CD4-positive, alpha-beta T cell treated with Interferon gamma for 1 hour (primary cell): ENCODE results near the gene RALGPS1.

Experiments
- DNase-seq: peaks from one replicate; pipeline ENCODE4 v3.0.0-alpha.2; 2020

RALGPS1 gene

DNA sequence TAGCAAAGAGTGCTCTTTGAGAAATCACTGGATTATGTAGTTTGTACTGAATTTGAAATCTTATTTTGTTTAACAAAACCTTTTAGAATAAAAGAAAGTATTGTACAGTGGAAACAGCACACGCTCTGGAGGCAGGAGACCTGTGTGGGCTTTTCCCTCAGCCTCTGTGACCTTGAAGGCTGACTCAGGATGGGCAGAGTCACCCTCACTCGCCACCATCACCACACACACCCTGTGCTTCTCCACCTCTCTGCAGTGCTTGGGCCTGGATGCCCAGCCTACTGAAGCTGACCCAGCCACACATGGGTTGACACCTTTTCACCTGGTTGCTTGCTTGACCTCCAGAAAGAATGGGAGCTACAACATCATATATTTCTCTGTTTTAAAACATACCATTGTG is 188.2 kb downstream of the RALGPS1 start:
- DNase-seq, result no peak

DNA sequence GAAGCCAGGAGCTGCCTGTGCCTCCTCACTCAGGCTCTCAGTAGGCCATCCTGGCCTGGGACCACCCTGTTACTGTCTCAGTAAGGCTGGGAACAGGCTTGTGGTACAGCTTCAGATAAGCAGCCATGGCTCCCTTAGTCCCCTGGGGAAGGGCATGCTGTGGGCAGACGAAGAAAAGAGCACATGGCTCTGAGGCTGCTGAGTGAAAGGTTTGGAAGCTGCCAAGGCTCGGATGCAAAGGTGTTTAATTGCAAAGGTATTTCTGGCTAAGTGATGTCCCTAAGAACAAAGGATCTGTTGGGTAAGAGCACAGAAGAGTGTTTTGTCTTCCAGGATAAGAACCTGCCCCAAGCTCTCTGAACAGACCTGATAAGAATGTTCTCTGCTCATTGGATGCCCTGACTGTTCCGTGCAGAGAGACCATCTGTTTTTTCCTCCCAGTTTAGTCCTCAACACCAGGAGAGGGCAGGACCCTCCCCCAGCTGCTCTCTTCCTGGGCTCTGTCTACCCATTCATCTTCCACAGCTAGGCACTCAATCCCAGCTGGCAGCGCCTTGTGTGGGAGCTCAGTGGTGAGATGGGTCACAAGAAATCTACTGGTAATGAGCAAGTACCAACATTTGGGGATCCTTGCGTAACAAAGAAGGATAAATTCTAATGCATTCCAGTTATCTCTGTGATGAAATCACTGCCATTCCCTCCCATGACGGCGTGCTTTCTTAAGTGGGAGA is 190.2 kb downstream of the RALGPS1 start:
- DNase-seq, result no peak

DNA sequence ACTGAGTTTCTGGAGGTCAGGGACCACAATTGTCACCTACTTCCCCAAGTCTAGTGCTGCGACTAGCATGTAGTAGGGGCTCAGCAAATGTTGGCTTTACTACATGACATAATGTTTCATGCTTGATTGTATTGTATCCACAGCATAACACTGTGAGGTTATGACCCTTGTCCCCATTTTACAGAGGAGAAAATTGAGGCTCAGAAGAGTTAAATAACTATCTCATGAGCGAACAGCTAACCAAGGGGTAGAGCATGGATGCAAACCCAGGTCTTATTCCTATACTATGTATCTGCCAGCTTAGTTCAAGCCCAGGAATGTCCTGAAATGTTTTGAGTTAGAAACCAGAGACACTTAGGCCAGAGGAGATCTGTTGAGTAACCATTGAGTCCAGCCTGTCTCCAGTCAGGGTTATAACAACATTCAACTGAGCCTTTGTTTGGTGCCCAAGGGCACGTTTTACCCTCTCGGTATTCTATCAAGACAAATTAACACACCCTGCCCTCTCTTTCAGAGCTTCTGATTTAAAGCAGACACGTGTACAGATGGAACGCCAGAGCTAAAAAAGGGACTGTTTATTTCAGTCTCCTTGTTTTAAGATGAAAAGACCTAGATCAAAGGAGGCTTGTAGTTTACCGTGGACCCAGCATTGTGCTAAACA is 191.4 kb downstream of the RALGPS1 start:
- no peak for DNase-seq

DNA sequence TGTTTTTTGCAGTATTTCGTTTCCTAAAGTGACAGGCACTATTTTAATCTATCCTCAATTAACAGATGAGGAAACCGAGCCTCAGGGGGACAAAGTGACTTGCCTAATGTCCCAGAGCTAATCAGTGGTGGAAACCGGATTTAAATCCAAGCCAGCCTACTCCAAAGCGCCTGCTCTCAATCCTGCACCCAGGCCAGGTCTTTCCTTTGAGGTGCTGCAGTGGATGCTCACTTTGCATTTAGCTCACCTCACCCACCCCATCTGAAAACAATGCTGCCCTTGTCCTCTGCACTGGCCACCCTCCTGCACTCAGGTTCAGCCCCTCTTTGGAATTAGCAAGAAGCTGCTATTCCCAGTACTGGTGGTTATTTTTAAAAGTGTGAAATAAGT is 191.9 kb downstream of the RALGPS1 start:
- DNase-seq, result no peak

DNA sequence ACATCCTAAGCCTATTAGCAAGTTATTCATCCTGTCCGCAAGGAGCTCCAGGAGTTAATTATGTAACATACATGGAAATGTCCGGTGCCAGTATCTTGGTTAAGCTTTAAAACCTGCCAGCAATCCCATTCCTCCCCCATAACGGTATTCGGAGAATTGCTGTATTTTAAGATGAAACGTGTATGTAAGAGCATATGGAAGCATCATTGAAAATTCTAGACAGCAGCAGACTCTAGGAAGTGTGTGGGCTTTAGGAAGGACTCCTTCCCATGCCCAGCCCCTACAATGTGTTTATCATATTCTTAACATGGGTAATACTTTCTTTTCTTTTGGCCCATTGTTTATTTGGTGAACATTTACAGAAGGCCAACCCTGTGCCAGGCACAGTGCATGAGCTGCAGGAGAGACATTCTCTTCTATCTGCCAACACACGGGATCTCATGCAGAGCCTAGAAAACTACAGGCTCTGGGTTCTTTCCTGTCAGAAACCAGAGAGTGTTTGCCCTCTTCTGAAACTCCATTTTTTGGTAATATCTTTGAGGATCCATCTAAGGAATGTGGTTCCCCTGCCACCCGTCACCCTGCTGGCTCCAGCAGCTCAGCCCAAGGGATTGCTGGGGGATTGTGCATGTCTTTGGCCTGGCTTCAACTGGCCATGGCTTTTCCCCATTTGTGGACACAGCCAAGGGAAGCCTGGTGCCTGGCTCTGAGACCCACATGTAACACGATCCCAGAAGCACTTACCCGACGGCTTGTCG is 192.8 kb downstream of the RALGPS1 start:
- DNase-seq, result no peak

DNA sequence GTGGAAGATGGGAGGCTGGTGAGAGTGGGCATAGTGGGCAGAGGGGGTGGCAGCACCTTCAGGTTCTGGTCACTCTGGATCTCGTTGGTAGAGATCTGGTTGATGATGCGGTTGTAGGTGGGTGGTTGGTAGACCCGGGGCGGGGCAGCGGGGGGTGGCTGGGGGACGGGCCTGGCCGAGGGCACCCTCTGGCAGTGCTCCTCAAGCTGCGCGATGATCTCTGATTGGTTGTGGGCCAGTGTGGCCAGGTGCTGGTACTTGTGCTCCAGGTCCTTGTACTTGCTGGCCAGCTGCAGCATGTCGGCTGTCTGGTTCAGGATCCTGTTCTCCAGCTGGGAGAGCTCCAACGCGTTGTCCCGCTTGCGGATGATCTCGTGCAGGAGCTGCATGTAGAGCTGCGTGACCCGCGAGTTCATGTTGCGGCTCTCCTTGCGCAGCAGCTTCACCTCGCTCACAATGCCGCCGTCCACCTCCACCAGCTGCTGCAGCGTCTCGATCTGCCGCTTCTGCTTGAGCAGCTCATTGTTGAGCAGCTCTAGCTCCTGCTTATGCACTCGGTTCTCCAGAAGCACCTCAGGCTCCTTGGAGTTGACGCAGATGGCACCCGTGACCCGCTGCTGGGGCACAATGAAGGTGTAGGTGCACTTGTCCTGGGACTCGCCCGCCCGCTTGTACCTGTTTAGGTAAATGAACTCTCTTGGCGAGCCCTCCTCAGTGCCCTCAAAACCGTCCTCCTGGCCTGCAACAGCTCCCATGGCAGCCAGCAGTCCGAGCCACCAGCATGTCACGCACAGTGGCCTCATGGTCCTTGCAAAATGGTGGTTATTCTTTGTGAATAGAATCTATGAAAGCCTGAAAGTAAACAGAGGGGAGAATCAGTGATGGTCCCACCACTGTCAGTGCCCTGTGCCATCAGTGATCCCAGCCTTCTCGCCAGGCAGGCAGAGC is 193.6 kb downstream of the RALGPS1 start:
- no peak for DNase-seq

DNA sequence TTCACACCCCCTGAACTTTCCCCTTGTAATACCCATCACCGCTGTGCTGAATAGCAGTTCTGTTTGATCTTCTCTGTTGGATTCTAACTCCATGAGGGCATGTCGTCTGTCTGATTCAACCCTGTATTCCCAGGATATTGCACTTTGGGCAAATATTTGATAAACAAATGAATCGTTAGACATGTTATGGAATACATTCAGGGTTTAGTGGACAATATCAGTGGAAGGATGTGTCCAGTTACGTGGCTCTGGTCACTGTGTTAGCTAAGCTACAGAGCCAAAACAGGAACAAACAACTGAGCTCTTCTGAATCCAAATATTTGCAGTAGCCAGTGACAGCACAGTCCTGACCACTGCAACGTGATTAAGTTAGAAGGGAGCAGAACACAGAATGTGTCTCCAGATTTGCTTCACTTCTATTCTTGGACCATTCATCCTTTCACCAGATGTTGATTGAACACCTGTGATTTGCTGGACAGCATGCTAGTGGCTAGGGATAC is 194.7 kb downstream of the RALGPS1 start:
- DNase-seq, result no peak

DNA sequence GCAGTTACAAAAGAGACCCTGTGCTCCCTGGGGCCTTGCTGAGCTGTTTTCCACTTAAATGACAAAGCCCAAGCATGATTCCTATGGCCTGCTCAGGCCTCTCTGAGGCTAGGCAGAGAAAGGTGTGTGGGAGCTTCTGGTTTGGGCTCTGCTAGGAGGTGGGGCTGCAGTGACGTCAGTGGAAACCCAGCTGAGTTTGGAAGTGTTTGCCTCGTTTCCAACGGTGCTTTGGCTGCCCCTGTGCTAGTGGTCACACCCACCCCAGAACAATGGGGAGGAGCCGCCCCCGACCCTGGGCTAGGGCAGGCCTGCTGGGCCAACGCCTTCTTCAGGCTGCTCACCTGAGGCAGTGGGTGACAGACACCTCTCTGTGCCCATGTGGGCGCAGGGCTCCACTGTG is 197.5 kb downstream of the RALGPS1 start:
- DNase-seq, result no peak

DNA sequence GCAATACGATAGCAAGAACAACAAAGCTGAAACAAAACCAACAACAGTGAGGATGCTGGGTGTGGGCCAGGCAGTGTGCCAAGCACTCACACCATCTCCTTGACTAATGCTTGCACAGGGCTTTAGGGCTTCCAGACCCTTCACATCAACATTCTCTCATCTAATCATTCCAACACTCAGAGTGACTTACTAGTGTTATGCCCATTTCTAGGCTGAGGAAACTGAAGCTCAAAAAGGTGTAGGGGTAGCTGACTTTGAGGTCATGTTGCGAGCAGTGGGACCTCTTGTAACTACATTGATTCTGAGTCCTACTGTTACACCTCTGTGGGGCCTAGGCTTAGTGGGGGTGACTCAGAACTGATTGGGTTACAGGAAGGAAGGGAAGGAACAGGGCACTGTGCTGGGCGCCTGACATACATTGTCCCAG is 198.2 kb downstream of the RALGPS1 start:
- DNase-seq, result no peak

DNA sequence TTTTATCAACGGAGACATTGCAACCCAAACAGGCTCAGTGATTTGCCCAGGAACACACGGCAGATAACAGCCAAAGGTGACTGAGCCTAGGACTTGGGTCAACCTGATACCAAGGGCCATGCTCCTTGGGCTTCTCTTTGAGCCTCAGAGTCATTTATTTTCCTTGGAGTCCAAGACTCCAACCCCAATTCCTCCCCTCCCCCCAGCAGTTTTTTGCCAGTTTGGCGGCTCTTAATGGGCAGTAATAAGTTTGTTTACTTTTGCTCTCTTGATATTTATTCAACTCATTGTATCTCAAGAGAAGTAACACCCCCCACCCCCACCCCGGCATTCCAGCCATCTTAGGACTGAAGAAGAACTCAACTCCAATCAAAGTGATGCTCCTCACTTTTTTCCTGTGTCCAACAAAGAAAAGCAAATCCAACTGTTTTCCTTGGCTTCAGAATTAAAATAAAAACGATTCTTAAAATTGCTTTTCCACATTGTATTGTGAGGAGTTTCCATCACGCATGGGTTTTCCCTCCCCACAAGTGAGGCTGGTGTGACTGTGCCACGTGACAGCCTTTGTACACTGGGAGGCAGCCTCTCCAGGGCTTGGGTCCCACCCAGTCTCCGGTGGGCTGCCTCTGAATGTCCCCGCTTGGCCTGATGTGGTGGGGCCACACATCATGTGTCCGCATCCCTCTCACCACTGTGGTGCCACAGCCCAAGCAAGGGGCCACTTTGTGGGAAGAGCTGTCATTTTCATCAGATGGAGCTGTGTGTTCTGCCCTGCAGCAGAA is 198.8 kb downstream of the RALGPS1 start:
- DNase-seq, result no peak

DNA sequence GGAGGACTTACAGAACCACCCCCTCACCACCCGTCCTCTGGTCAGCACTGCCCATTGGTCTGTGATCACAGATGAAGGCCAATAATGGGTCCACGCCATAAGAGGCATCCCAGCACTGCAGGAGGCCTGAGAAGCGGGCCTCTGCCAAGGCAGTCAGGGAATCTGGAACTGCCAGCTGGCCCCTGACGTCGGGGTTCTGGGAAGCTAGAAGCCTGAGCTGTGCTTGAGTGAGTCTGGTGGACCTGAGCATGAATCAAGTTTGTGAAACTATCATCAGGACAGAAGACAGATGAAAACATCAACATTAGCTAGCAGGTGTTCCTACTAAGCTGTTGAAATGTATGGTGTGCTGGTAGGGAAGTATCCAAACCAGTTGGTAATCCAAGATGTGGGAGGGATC is 200.0 kb downstream of the RALGPS1 start:
- DNase-seq, result no peak

DNA sequence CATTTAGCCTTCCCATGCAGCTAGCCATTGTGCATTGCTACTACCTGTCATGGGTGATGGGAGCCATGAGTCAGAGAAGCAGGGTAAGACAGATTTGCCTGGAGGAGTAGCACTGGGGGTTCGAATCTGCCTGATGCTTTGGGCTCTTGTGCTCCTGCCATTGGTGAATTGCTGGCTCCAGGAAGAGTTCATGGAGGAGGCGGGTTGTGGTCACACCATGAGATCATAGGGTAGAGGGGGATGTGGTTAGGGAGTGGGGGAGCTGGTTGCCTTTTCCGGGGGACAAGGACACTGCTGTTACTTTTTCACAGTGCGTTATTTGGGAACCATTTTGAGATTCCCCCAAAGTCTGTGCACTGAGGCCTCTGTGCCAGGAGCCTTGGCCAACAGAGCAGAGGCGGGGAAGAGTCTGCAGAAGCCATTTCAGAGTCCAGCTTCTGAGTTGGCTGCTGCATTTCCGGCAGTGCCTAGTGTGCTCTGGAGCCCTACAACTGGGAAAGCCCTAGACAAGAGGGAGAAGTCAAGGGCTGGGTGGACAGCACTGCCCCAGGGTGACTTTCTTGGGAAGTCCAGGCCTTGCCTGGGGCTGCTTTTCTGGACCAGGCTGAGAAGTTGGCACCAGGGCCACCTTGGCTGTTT is 201.6 kb downstream of the RALGPS1 start:
- no peak for DNase-seq

DNA sequence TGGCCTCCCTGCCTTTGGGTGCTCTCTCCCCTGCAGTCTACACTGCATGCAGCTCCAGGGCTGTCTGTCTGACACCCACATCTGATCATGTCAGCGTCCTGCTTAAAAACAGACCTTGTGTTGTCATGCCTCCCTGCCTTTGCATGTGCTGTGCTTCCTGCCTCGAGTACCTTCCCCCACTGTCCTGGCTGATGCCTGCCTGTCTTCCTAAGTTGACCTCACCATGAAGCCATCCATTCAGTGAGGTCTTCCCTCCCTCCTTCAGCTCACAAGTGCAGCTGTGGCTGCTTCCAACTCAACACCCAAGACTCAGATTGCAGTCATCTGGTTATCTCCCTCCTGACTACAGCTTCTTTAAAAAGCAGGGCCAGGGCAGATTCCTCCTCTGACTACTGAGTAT is 202.4 kb downstream of the RALGPS1 start:
- DNase-seq, result no peak

DNA sequence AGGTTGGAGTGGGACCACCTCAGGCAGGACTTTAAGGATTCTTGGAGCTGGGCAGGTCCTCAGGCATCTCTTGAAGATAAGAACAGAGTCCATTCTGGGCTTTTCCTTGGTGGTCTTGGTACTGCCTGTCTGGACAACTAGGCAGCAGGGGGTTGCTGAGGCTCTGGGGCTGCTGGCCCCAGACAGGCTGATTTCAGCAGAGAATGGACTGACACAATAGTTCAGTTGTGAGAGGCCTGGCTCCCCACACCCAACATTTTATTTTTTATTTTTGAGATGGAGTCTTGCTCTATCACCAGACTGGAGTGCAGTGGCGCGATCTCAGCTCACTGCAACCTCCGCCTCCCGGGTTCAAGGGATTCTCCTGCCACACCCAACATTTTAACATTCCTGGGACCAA is 203.2 kb downstream of the RALGPS1 start:
- no peak for DNase-seq

DNA sequence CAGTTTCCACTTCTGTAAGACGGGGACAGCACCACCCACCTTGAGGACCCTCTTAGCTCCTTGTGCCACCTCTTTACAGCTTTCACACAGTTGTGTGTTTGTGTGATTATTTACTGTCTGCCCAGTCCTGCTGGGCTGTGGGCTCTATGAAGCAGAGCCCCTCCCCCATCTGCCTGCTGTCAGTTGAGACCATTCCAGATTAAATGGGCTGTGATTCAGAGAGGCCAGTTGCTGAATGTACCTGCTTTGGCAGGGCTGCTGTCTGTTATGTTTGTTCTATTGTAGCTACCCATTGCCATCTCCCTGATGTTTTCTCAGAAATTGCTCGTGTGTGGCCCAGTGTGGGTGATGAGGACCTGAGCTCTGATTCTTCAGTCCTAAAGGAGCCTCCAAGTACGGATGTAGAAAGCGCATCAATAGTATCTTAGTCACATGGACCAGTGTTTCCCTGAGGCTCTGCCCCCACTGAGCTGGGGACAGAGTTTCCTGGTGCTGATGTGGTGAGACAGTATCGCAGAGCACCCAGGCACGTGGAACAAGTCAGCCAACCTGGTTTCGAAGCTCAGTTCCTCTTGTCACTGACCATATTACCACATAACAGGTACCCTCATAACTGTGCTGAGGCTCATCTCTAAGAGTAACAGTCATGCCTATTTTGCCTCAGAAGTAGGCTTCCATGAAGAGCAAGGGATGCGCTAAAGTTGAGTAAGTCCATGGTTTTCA is 204.2 kb downstream of the RALGPS1 start:
- DNase-seq, result no peak

DNA sequence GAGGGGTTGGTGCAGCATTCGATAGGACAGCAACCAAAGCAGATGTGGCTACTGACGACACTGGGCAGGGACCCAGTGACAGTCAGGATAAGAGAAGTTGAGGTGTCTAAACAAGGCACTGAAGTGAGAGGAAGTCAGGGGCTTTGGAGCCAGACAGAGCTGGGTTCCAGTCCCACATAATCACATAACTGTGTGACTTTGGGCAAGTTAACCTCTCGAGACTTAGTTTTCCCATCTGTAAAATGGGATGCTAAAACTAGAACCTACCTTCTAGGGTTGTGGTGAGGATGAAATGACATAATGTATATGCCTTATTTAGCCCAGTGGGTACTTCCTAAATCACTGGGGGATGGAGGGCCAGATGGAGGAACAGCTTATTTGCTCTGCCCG is 204.7 kb downstream of the RALGPS1 start:
- DNase-seq, result no peak

DNA sequence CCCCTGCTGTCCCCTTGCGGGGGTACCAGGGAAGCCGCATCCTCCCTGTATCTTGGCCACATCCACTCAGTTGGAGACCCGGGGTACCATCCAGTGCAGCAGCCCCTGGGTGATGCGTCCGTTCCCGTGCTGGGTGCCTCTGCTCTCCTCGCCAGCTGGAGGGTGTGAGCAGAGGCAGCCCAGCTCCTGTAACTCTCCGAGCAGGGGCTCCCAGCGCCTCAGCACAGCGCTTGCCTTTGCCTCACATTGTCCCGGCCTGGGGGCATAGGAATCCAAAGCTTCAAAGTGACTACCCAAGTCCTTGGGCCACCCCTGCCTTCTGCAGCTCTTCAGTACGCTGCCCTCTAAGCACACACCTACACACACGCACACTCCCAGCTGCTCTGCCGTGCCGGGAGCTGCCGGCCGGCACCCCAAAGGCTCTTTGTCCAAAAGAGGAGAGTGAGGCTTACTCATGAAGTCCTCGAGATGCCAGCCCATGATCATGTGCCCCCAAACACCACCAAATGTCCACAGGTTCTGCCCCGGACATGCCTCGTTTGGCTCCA is 207.1 kb downstream of the RALGPS1 start:
- no peak for DNase-seq

DNA sequence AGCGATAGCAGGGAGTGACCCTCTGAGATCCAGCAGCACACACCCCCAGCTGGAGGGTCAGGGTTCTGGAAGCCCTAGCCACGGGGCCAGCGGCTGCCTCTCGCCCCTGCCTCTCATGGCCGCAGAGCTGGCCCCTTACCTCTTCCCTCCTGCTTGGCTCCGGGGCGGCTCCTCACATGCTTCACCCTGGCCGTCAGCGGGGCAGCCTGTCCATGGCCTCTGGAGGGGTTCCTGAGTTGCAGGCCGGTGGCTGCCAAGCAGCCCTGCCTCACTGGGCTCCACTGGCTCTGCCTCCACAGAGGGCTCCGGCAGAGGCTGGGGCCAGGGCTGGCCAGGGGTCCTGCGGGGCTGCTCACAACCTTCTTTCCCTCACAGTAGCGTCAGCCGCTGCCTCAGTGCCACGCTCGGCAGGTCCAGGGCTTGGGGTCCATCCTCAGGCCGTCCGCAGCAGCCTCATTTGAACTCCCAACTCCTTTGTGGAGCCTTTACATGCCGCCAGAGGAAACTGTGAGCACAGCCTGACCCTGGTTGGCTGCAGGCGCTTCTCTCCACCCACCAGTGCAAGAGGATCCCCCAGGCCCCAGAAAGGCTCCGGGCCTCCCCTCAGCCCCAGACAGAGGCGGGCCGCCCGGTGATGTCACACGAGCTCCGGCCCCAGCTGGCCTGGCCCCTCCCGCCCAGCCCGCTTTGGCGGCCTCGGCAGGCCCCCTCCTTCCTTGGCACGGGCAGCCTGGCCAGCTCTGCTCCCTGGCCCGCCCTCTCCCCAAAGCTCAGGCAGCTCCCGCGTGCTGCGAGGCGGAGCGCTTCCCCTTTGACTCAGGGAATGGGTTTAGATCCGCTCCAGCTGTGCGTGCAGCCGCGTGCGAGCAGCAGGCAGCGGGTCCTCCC is 207.8 kb downstream of the RALGPS1 start, which contains the start of gene ANGPTL2:
ANGPTL2 (minus strand) TSS at position 460 of the 888 bp plus-strand sequence. CDS start 13,904 bp downstream, outside the sequence.
- DNase-seq, result peak; percentile 10
